Stimulated activated naive CD8-positive, alpha-beta T cell treated with anti-CD3 and anti-CD28 coated beads, Interleukin-15, Interleukin-2, amounts not matched to agents 100 U/mL and 50 U/mL, for 24 hours (primary cell): ENCODE measurements around the gene PPM1F.
"Not testable (repeated sequence)": the region's sequence is repeated elsewhere in the genome, so short reads cannot be mapped to it uniquely, and the experiment has no call there.

Source experiments
- ATAC-seq: fragments of 150-1000 bp; cut with Tn5 transposase; one replicate; pipeline ENCODE4 v1.10.0; 2021
- DNase-seq: peaks from one replicate; pipeline ENCODE4 v3.0.0; 2021

Gene PPM1F

DNA sequence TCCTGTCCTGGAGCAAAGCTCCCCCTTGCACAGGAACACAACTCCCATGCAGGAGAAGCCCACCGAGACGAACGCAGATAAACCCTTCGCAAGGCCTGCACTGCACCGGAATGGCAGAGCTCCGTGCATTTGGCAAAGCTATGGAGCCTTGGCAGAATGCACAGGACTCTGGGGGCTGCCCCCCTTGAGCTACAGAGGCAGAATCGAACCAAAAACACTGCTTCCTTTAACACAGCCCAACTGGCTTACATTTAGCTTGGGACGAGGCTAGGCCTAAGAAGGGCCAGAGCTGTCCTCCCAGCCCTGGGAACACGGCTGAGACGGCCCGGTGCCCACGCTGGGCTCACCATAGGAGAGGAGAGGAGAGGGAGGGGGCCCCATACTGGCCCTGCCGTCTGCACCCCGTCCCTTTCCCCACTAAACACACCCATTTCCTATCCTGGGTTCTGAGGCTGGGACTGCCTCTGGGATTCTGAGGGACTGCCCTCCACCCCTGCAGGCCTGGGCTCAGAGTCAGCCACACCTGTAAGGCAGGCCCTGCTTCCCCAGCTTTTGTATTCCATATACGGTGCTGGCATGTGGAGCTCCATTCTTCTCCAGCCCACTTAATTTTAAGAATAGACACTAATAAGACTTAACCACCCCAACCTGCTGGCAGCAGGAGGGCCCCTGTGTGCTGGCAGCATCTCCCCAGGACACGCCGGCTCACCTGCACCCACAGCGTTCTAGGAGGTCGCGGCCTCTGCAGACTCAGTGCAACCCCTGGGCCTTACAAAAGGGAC is 32.9 kb downstream of the PPM1F start:
- ATAC-seq, result no peak
- DNase-seq, result no peak

DNA sequence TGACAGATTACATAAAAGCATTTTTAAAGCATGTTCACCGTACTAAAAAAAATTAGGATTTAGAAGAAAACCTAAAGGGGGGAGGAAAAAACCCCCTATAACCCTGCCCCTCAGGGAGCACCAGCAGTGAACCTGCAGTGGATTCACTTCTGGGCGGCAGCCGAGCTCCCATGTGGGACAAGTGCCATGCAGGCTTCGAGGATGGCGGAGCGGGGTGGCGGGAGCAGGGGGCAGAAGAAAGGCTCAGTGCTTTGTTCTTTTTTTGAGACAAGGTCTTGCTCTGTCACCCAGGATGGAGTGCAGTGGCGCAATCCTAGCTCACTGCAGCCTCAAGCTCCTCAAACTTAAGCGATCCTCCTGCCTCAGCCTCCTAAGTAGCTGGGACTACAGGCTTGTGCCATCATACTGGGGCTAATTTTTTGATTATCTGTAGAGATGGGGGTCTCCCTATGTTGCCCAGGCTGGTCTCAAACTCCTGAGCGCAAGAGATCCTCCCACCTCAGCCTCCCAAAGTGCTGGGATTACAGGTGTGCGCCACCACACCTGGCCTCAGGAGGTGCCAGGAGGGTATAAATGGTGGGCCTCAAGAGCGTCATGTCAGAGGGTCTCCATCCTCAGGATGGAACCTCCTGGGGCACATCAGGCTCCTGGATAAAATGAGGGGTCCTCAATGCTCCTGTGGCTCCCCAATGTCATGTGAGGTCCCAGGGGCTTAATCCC is 34.0 kb downstream of the PPM1F start:
- ATAC-seq (no peak), DNase-seq (no peak)

- ATAC-seq, result no peak
- DNase-seq, result no peak
These were observed 34.7 kb downstream of the PPM1F start for GRCh38 chr22:21917959-21918261.

- ATAC-seq, result no peak
These were observed 35.3 kb downstream of the PPM1F start for GRCh38 chr22:21917181-21917958.

GRCh38 chr22:21916309-21916918 is 36.2 kb downstream of the PPM1F start:
- DNase-seq (no peak), ATAC-seq (no peak)

More at GRCh38 chr22:21917181-21917958, 35.3 kb downstream of the PPM1F start:
- no peak for DNase-seq

DNA sequence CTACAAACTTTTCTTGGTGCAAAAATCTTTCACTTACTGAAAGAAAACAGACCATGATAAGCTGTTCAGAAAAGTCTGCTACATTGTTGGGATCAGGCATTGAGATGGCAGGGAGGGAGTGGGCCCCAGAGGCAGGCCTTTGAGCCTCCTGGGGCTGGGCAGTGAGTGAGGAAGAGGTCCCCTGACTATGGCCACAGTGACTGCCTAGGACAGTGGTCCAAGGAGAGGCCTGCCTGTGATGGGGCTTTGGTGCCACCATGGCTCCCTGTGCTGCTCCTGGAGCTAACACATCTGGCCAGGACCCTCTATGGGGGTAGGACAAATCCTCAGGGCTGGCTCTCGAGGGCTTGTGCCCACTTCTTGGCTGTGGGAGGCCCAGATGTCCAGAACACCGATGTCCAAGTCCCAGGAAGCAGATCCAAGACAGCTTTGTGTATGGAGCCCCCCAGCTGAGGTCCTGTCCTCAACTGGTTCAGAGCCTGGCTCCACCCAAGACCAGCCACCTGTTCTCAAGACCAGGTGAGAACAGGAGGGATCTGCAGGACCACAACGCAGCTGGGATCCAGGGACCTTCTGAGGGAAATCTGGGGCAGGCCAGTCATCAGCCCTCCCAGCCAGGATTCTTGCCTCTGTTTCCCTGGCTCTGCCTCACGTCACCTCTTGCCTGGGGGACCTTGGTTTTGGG is 36.9 kb downstream of the PPM1F start:
- DNase-seq, result no peak
- no peak for ATAC-seq

DNA sequence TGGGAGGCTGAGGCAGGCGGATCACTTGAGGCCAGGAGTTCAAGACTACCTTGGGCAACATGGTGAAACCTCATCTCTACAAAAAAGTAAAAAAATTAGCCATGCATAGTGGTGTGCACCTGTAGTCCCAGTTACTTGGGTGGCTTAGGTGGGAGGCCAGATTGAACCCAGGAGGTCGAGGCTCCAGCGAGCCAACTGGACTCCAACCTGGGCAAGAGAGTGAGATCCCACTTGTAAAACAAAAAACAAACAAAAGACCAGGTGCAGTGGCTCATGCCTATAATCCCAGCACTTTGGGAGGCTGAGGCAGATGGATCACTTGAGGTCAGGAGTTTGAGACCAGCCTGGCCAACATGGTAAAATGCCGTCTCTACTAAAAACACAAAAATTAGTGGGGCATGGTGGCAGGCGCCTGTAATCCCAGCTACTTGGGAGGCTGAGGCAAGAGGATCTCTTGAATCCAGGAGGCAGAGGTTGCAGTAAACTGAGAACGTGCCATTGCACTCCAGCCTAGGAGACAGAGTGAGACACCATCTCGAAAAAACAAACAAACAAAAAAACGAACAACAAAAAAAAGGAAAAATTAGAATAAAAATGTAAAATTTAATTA is 38.5 kb downstream of the PPM1F start:
- not testable (repeated sequence) for ATAC-seq

DNA sequence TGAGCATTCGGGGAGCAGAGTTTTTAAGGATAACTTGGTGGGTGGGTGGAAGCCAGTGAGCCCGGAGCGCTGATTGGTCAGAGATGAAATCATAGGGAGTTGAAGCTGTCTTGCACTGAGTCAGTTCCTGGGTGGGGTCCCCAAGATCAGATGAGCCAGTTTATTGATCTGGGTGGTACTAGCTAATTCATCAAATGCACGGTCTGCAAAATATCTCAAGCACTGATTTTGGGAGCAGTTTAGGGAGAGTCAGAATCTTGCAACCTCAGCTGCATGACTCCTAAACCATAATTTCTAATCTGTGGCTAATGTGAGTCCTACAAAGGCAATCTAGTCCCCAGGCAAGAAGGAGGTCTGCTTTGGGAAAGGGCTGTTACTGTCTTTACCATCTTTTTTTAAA is 42.3 kb downstream of the PPM1F start:
- DNase-seq, ATAC-seq: not testable (repeated sequence)

More for the DNA sequence above, 38.5 kb downstream of the PPM1F start:
- DNase-seq, result not testable (repeated sequence)

DNA sequence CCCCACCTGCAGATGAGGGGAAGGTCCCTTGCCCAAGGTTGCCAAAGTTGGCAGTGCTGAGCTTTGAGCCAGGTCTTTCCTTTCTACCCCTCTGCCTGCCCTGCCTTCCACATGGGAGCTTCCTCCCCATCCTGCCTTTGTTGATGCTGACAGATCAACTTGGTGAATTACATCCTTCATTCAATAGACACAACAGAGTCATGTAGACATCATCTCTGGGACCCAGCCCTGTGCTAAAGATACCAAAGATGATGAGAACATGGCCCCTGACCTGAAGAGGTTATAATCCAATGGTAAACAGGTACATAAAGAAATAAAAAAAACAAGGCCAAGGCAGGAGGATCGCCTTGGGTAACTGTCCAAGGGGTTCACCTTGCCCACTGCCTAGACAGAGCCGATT is 42.8 kb downstream of the PPM1F start:
- ATAC-seq (no peak), DNase-seq (no peak)

- ATAC-seq, result no peak
- DNase-seq, result no peak
These were observed 44.8 kb downstream of the PPM1F start for GRCh38 chr22:21907638-21908522.

DNA sequence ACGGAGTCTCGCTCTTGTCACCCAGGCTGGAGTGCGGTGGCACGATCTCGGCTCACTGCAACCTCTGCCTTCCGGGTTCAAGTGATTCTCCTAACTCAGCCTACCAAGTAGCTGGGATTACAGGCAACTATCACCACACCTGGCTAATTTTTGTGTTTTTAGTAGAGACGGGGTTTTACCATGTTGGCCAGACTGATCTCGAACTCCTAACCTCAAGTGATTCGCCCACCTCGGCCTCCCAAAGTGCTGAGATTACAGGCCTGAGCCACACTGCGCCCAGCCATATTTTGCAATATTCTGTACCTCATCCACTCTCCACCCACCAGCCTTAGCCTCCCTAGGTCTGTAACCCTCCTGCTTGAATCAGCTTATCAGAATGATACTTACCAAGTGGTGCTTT is 47.4 kb downstream of the PPM1F start:
- DNase-seq, ATAC-seq: not testable (repeated sequence)

- DNase-seq, result no peak
- ATAC-seq, result no peak
These were observed 48.3 kb downstream of the PPM1F start for GRCh38 chr22:21904250-21904789.

DNA sequence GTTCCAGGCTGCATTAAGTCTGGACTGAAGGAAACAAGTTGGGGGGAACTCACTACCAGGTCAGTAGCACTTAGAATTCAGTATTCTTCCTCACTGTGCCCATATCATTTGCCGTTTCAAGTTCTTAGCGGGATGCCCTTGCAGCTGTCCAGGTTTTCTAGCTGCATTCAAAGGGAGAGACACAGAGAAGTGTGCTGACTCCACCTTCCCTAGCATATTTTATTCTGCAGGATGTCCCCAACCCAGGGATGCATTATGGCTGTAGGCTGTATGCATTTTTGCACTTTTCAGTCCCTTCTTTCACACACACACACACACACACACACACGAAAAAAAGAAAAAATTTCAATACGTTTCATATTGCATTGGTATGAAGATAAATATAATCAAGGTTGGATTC is 49.4 kb downstream of the PPM1F start:
- ATAC-seq, result no peak
- no peak for DNase-seq

DNA sequence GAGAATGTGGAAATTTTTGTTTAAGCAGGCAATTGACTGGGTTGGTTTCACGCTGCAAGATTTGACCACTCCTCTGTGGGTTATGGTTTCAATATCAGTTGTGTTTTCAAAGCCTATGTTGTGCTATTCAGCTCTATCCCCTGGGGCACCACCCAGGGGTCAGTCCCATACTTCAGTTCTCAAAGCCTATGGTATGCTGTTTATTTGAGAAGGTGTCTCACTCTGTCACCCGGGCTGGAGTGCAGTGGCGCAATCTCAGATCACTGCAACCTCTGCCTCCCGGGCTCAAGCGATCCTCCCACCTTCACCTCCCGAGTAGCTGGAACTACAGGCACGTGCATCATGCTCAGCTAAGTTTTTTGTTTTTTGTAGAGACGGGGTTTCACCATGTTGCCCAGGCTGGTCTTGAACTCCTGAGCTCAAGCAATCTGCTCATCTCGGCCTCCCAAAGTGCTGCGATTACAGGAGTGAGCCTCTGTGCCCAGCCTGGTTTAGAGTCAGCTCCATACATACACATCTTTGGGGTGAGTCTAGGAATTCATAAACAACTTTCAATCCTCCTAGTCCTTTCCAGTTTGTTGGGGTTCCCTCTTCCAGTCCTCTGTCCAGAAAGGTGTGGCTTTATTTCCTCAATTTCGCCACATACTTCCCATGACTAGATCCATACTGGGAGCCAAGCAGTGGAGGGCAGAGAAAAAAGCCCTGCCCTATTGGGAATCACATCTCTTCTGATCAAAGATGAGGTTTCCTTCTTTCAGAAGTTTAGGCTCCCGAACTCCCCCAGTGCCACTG is 50.2 kb downstream of the PPM1F start:
- ATAC-seq (no peak), DNase-seq (no peak)

DNA sequence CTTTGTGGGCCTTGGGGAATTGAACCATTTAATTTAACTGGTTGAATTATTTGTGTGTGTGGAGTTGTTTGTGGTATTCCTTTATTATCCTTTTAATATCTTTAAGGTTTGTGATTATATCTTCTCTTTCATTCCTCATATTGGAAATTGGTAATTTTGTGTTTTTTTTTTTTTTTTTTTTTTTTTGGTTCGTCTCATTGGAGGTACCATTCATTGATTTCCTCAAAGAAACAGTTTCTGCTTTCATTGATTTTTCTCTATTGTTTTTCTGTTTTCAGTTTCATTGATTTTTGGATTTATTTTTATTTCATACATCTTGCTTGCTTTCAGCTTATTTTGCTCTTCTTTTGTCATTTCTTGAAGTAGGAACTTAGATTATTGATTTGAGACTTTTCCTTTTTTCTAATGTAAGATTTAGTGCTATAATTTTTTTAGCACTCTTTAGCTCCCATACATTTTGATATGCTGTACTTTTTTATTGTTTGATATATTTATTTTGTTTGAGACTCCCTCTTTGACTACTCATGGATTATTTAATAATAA is 54.2 kb downstream of the PPM1F start:
- ATAC-seq (no peak), DNase-seq (no peak)

GRCh38 chr22:21896951-21897513 is 55.6 kb downstream of the PPM1F start:
- DNase-seq, result no peak
- ATAC-seq, result no peak

DNA sequence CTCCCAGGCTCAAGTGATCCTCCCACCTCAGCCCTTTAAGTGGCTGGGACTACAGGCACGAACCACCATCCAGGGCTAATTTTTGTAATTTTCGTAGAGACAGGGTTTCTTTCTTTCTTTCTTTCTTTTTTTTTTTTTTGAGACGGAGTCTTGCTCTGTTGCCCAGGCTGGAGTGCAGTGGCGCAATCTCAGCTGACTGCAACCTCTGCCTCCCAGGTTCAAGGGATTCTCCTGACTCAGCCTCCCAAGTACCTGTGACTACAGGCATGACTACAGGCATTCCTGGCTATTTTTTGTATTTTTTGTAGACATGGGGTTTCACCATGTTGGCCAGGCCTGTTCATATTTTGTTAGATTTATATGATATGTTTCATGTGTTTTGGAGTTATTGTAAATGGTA is 56.4 kb downstream of the PPM1F start:
- not testable (repeated sequence) for DNase-seq, ATAC-seq

GRCh38 chr22:21894799-21895198 is 57.8 kb downstream of the PPM1F start:
- DNase-seq (no peak), ATAC-seq (no peak)
